Measurements from ENCODE around the gene ZBTB12. TPM values are rescaled to one million over a fixed set of nuclear protein-coding genes. Genes with fewer than 3 reads are reported as not detected.
"Not testable (repeated sequence)": the region's sequence is repeated elsewhere in the genome, so short reads cannot be mapped to it uniquely, and the experiment has no call there.

ZBTB12 gene
- total and polyA plus RNA-seq, 5 donors from 2014 or later: 0.20 TPM; not detected in 4

GRCh38 chr6:31870385-31870921 is 31.4 kb downstream of the ZBTB12 start:
- H3K9me3 ChIP-seq (ENCODE audit: control insufficient read depth in 2 of 2, low read length in 2 of 2): no peaks in the 10 kb centered on the region
- no peaks in the 10 kb centered on the region for H3K36me3 ChIP-seq (ENCODE audit: control insufficient read depth, insufficient read depth, low read length)

GRCh38 chr6:31869343-31869742 is 32.5 kb downstream of the ZBTB12 start:
- Histone ChIP-seq H3K4me3 (ENCODE audit: low read depth, low read length) (no peak overlapping the region), H3K4me1 (ENCODE audit: control insufficient read depth, insufficient read depth, low read length, poor library complexity, severe bottlenecking) (peaks cover 1% of the 10 kb centered on the region), H3K9me3 (ENCODE audit: control insufficient read depth in 2 of 2, low read length in 2 of 2) (no peaks in the 10 kb centered on the region), H3K36me3 (ENCODE audit: control insufficient read depth, insufficient read depth, low read length) (no peaks in the 10 kb centered on the region), H3K27ac (ENCODE audit: insufficient read depth, low read length, poor library complexity, severe bottlenecking) (no peak overlapping the region), H3K27me3 (ENCODE audit: control insufficient read depth, insufficient read depth, low read length) (no peaks in the 10 kb centered on the region)
- Mint-ChIP-seq H3K4me1 (peaks cover 0 to 7% (median 1%) of the 10 kb centered on the region in 4 donors), H3K27me3 (no peaks in the 10 kb centered on the region), H3K27ac (no peak overlapping the region), H3K36me3 (no peaks in the 10 kb centered on the region), H3K4me3 (peak overlapping the region in 1 of 4 donors; percentile 35), H3K9me3 (peaks cover 0 to 1% (median 0%) of the 10 kb centered on the region in 7 donors)
- no peak for ATAC-seq (ENCODE audit: low read depth in 2 of 2)
- no peak for DNase-seq

More at GRCh38 chr6:31870385-31870921, 31.4 kb downstream of the ZBTB12 start:
- no peaks in the 10 kb centered on the region for H3K27me3 Mint-ChIP-seq
- Histone ChIP-seq H3K27ac (ENCODE audit: insufficient read depth, low read length, poor library complexity, severe bottlenecking) (no peak overlapping the region), H3K27me3 (ENCODE audit: control insufficient read depth, insufficient read depth, low read length) (no peaks in the 10 kb centered on the region), H3K4me3 (ENCODE audit: low read depth, low read length) (no peak overlapping the region), H3K4me1 (ENCODE audit: control insufficient read depth, insufficient read depth, low read length, poor library complexity, severe bottlenecking) (no peaks in the 10 kb centered on the region)
- H3K4me3 Mint-ChIP-seq: no peak overlapping the region
- no peaks in the 10 kb centered on the region for H3K9me3 Mint-ChIP-seq
- ATAC-seq (ENCODE audit: low read depth in 2 of 2) (no peak), DNase-seq (no peak)
- peak overlapping the region in 1 of 3 donors; percentile 88 for H3K27ac Mint-ChIP-seq
- H3K4me1 Mint-ChIP-seq: peaks cover 0 to 5% (median 0%) of the 10 kb centered on the region in 4 donors
- H3K36me3 Mint-ChIP-seq: no peaks in the 10 kb centered on the region

- not testable (repeated sequence) for ATAC-seq (ENCODE audit: low read depth in 2 of 2); H3K27me3 Mint-ChIP-seq; H3K4me1 ChIP-seq (ENCODE audit: control insufficient read depth, insufficient read depth, low read length, poor library complexity, severe bottlenecking); H3K36me3 ChIP-seq (ENCODE audit: control insufficient read depth, insufficient read depth, low read length); DNase-seq; H3K27ac ChIP-seq (ENCODE audit: insufficient read depth, low read length, poor library complexity, severe bottlenecking); H3K36me3 Mint-ChIP-seq; H3K4me3 Mint-ChIP-seq; H3K27ac Mint-ChIP-seq; H3K27me3 ChIP-seq (ENCODE audit: control insufficient read depth, insufficient read depth, low read length); H3K9me3 ChIP-seq (ENCODE audit: control insufficient read depth in 2 of 2, low read length in 2 of 2); H3K4me3 ChIP-seq (ENCODE audit: low read depth, low read length); H3K9me3 Mint-ChIP-seq
- peaks cover 0 to 14% (median 5%) of the 10 kb centered on the region in 4 donors for H3K4me1 Mint-ChIP-seq
Observed at GRCh38 chr6:31868658-31868971, 33.3 kb downstream of the ZBTB12 start.

- no peak overlapping the region for H3K27ac Mint-ChIP-seq
- DNase-seq (no peak), ATAC-seq (ENCODE audit: low read depth in 2 of 2) (no peak)
- Histone ChIP-seq H3K27ac (ENCODE audit: insufficient read depth, low read length, poor library complexity, severe bottlenecking) (no peak overlapping the region), H3K4me3 (ENCODE audit: low read depth, low read length) (no peak overlapping the region), H3K27me3 (ENCODE audit: control insufficient read depth, insufficient read depth, low read length) (no peaks in the 10 kb centered on the region), H3K36me3 (ENCODE audit: control insufficient read depth, insufficient read depth, low read length) (no peaks in the 10 kb centered on the region), H3K4me1 (ENCODE audit: control insufficient read depth, insufficient read depth, low read length, poor library complexity, severe bottlenecking) (peaks cover 22% of the 10 kb centered on the region), H3K9me3 (ENCODE audit: control insufficient read depth in 2 of 2, low read length in 2 of 2) (no peaks in the 10 kb centered on the region)
- peak overlapping the region in 3 of 4 donors; percentile 16 to 39 (median 17) for H3K4me3 Mint-ChIP-seq
- H3K36me3 Mint-ChIP-seq: peaks cover 4% of the 10 kb centered on the region
- H3K4me1 Mint-ChIP-seq: peaks cover 4 to 34% (median 17%) of the 10 kb centered on the region in 4 donors
- no peaks in the 10 kb centered on the region for H3K27me3 Mint-ChIP-seq
- peaks cover 0 to 1% (median 0%) of the 10 kb centered on the region in 7 donors for H3K9me3 Mint-ChIP-seq
Observed at GRCh38 chr6:31865205-31866118, 36.4 kb downstream of the ZBTB12 start.

GRCh38 chr6:31864818-31865204 is 37.1 kb downstream of the ZBTB12 start:
- Mint-ChIP-seq H3K27ac (peak overlapping the region in 1 of 3 donors; percentile 46), H3K4me3 (peak overlapping the region in 1 of 4 donors; percentile 56), H3K27me3 (no peaks in the 10 kb centered on the region), H3K9me3 (peaks cover 0 to 1% (median 0%) of the 10 kb centered on the region in 7 donors), H3K36me3 (peaks cover 9% of the 10 kb centered on the region), H3K4me1 (peaks cover 4 to 37% (median 18%) of the 10 kb centered on the region in 4 donors)
- Histone ChIP-seq H3K36me3 (ENCODE audit: control insufficient read depth, insufficient read depth, low read length) (peaks cover 4% of the 10 kb centered on the region), H3K27ac (ENCODE audit: insufficient read depth, low read length, poor library complexity, severe bottlenecking) (no peak overlapping the region), H3K4me1 (ENCODE audit: control insufficient read depth, insufficient read depth, low read length, poor library complexity, severe bottlenecking) (peaks cover 22% of the 10 kb centered on the region), H3K4me3 (ENCODE audit: low read depth, low read length) (no peak overlapping the region), H3K27me3 (ENCODE audit: control insufficient read depth, insufficient read depth, low read length) (no peaks in the 10 kb centered on the region), H3K9me3 (ENCODE audit: control insufficient read depth in 2 of 2, low read length in 2 of 2) (no peaks in the 10 kb centered on the region)
- ATAC-seq (ENCODE audit: low read depth in 2 of 2): no peak
- DNase-seq: no peak

- H3K27ac Mint-ChIP-seq: peak overlapping the region; percentile 20 to 91 (median 46)
- peak overlapping the region; percentile 89 for H3K27ac ChIP-seq (ENCODE audit: insufficient read depth, low read length, poor library complexity, severe bottlenecking)
Observed at GRCh38 chr6:31864123-31864562, 37.7 kb downstream of the ZBTB12 start.

GRCh38 chr6:31862344-31863235 is 39.3 kb downstream of the ZBTB12 start, which contains the start of gene NEU1:
Gene NEU1 (minus strand): TSS chr6:31862821. CDS start chr6:31862776, 45 bp downstream.
- Histone ChIP-seq H3K36me3 (ENCODE audit: control insufficient read depth, insufficient read depth, low read length) (peaks cover 12% of the 10 kb centered on the region), H3K4me1 (ENCODE audit: control insufficient read depth, insufficient read depth, low read length, poor library complexity, severe bottlenecking) (peaks cover 22% of the 10 kb centered on the region), H3K27me3 (ENCODE audit: control insufficient read depth, insufficient read depth, low read length) (no peaks in the 10 kb centered on the region), H3K9me3 (ENCODE audit: control insufficient read depth in 2 of 2, low read length in 2 of 2) (no peaks in the 10 kb centered on the region), H3K27ac (ENCODE audit: insufficient read depth, low read length, poor library complexity, severe bottlenecking) (peak within 1 kb of the TSS; percentile 89), H3K4me3 (ENCODE audit: low read depth, low read length) (peak within 1 kb of the TSS; percentile 79)
- Mint-ChIP-seq H3K27ac (peak within 1 kb of the TSS; percentile 91 to 95 (median 93)), H3K4me3 (peak within 1 kb of the TSS; percentile 90 to 96 (median 94)), H3K4me1 (peaks cover 4 to 37% (median 18%) of the 10 kb centered on the region in 4 donors), H3K36me3 (peaks cover 12% of the 10 kb centered on the region), H3K27me3 (no peaks in the 10 kb centered on the region), H3K9me3 (peaks cover 0 to 1% (median 0%) of the 10 kb centered on the region in 7 donors)
- DNase-seq (peak; percentile 99 to 100 (median 100)), ATAC-seq (ENCODE audit: low read depth in 2 of 2) (peak; percentile 96 to 97)

More at GRCh38 chr6:31864123-31864562, 37.7 kb downstream of the ZBTB12 start:
- Mint-ChIP-seq H3K4me1 (peaks cover 4 to 37% (median 18%) of the 10 kb centered on the region in 4 donors), H3K36me3 (peaks cover 11% of the 10 kb centered on the region), H3K4me3 (peak overlapping the region; percentile 35 to 96 (median 90))
- H3K27me3 ChIP-seq (ENCODE audit: control insufficient read depth, insufficient read depth, low read length); DNase-seq; H3K9me3 Mint-ChIP-seq; ATAC-seq (ENCODE audit: low read depth in 2 of 2); H3K9me3 ChIP-seq (ENCODE audit: control insufficient read depth in 2 of 2, low read length in 2 of 2); H3K27me3 Mint-ChIP-seq: not testable (repeated sequence)
- Histone ChIP-seq H3K36me3 (ENCODE audit: control insufficient read depth, insufficient read depth, low read length) (peaks cover 11% of the 10 kb centered on the region), H3K4me3 (ENCODE audit: low read depth, low read length) (peak overlapping the region; percentile 72), H3K4me1 (ENCODE audit: control insufficient read depth, insufficient read depth, low read length, poor library complexity, severe bottlenecking) (peaks cover 22% of the 10 kb centered on the region)

Measured in CD4-positive, CD25-positive, alpha-beta regulatory T cell (primary cell).